ENCODE results near the gene POPDC3.

- TF ChIP-seq EZH2 (IDR thresholded peaks at IDR 0.05; ENCODE audit: borderline replicate concordance, low read depth, low read length, poor library complexity, severe bottlenecking) (no peak), CTCF (conservative IDR thresholded peaks at IDR 0.05; ENCODE audit: low read depth, low read length) (no peak)
These were observed 2.2 kb upstream of the POPDC3 start for GRCh38 chr6:105181981-105182515.
